NCI-H2029 treated with DMSO at 0.1 percent for 48 hours (cell line): ENCODE data around the gene MOAP1.
"Not testable (repeated sequence)": the region's sequence is repeated elsewhere in the genome, so short reads cannot be mapped to it uniquely, and the experiment has no call there.

Experiments
- DNase-seq: peaks from one replicate; lab custom pipeline; 2025; lab: John Stamatoyannopoulos, UW

Gene MOAP1

GRCh38 chr14:93183596-93184317, 940 bp downstream of the MOAP1 start:
- no peak for DNase-seq

GRCh38 chr14:93175492-93175891, 9.2 kb downstream of the MOAP1 start:
- DNase-seq, result no peak

- not testable (repeated sequence) for DNase-seq
Observed at GRCh38 chr14:93174731-93175130, 10.0 kb downstream of the MOAP1 start.

- no peak for DNase-seq
Observed at GRCh38 chr14:93173943-93174395, 10.7 kb downstream of the MOAP1 start.

GRCh38 chr14:93171376-93171775, 13.3 kb downstream of the MOAP1 start:
- no peak for DNase-seq

GRCh38 chr14:93170141-93170540, 14.6 kb downstream of the MOAP1 start:
- not testable (repeated sequence) for DNase-seq

GRCh38 chr14:93169619-93170018, 15.1 kb downstream of the MOAP1 start:
- not testable (repeated sequence) for DNase-seq

- DNase-seq, result not testable (repeated sequence)
Observed at GRCh38 chr14:93168610-93169009, 16.1 kb downstream of the MOAP1 start.

GRCh38 chr14:93165271-93166265, 19.1 kb downstream of the MOAP1 start:
- DNase-seq, result not testable (repeated sequence)

GRCh38 chr14:93163564-93163963, 21.1 kb downstream of the MOAP1 start:
- no peak for DNase-seq

- no peak for DNase-seq
Observed at GRCh38 chr14:93161411-93161940, 23.2 kb downstream of the MOAP1 start.

- DNase-seq, result no peak
Observed at GRCh38 chr14:93160353-93160801, 24.3 kb downstream of the MOAP1 start.

- DNase-seq, result not testable (repeated sequence)
Observed at GRCh38 chr14:93159625-93160352, 24.9 kb downstream of the MOAP1 start.

GRCh38 chr14:93158349-93158748, 26.3 kb downstream of the MOAP1 start:
- DNase-seq, result not testable (repeated sequence)

GRCh38 chr14:93156693-93157369, 27.9 kb downstream of the MOAP1 start:
- DNase-seq, result no peak

GRCh38 chr14:93155667-93156066, 29.0 kb downstream of the MOAP1 start:
- DNase-seq, result no peak

GRCh38 chr14:93153121-93153520, 31.6 kb downstream of the MOAP1 start:
- no peak for DNase-seq

- no peak for DNase-seq
Observed at GRCh38 chr14:93150227-93151208, 34.2 kb downstream of the MOAP1 start.

GRCh38 chr14:93148979-93149378, 35.7 kb downstream of the MOAP1 start:
- no peak for DNase-seq

GRCh38 chr14:93146119-93146518, 38.6 kb downstream of the MOAP1 start:
- DNase-seq, result no peak
